Panc1 (cell line): Measurements from ENCODE around the gene NR2C2.

Source experiments
- POLR2AphosphoS5 ChIP-seq: IDR thresholded peaks from 2 replicates; pipeline ENCODE4 v1.6.1; 2012; ENCODE audit warnings: mild to moderate bottlenecking, low read depth, low read length, moderate library complexity
- TF ChIP-seq, protein P1 (sequence below): fragments of 450-650 bp; IDR thresholded peaks from 2 replicates; pipeline ENCODE4 v1.5.1; 2017; ENCODE audit warnings: mild to moderate bottlenecking
- TF ChIP-seq, protein P2 (sequence below), 2 experiments: IDR thresholded peaks; 2 replicates each; pipeline ENCODE4 v1.6.1; 2011 to 2012; ENCODE audit warnings: low read depth in 2 of 2, control low read depth in 1 of 2, low read length in 1 of 2, mild to moderate bottlenecking in 1 of 2, moderate library complexity in 1 of 2; ENCODE audit not compliant: insufficient read depth in 1 of 2

DNA sequence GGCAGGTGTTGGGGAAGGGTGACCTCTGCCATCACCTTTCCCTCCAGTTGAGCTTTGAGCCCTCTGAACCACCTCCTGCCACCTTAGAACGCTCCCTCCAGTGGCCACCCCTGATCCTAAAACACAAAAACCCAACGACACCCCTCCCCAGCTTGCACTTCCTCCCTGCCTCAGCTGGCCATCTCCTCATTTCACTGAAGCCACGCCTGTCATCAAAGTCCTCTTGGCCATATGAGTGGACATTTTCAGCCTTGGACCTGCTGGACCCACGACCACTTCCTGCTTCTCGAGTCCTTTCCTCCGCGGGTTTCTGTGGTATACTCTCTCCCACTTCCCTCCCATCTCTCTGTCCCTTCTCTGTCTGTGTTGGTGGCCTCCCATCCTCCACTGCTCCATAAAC lies 48.5 kb upstream of the NR2C2 start:
- TF ChIP-seq, protein P1, sequence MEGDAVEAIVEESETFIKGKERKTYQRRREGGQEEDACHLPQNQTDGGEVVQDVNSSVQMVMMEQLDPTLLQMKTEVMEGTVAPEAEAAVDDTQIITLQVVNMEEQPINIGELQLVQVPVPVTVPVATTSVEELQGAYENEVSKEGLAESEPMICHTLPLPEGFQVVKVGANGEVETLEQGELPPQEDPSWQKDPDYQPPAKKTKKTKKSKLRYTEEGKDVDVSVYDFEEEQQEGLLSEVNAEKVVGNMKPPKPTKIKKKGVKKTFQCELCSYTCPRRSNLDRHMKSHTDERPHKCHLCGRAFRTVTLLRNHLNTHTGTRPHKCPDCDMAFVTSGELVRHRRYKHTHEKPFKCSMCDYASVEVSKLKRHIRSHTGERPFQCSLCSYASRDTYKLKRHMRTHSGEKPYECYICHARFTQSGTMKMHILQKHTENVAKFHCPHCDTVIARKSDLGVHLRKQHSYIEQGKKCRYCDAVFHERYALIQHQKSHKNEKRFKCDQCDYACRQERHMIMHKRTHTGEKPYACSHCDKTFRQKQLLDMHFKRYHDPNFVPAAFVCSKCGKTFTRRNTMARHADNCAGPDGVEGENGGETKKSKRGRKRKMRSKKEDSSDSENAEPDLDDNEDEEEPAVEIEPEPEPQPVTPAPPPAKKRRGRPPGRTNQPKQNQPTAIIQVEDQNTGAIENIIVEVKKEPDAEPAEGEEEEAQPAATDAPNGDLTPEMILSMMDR = no peak
- TF ChIP-seq, protein P2, sequence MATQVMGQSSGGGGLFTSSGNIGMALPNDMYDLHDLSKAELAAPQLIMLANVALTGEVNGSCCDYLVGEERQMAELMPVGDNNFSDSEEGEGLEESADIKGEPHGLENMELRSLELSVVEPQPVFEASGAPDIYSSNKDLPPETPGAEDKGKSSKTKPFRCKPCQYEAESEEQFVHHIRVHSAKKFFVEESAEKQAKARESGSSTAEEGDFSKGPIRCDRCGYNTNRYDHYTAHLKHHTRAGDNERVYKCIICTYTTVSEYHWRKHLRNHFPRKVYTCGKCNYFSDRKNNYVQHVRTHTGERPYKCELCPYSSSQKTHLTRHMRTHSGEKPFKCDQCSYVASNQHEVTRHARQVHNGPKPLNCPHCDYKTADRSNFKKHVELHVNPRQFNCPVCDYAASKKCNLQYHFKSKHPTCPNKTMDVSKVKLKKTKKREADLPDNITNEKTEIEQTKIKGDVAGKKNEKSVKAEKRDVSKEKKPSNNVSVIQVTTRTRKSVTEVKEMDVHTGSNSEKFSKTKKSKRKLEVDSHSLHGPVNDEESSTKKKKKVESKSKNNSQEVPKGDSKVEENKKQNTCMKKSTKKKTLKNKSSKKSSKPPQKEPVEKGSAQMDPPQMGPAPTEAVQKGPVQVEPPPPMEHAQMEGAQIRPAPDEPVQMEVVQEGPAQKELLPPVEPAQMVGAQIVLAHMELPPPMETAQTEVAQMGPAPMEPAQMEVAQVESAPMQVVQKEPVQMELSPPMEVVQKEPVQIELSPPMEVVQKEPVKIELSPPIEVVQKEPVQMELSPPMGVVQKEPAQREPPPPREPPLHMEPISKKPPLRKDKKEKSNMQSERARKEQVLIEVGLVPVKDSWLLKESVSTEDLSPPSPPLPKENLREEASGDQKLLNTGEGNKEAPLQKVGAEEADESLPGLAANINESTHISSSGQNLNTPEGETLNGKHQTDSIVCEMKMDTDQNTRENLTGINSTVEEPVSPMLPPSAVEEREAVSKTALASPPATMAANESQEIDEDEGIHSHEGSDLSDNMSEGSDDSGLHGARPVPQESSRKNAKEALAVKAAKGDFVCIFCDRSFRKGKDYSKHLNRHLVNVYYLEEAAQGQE (IDR thresholded peaks at IDR 0.05; ENCODE audit: insufficient read depth in 1 of 2, low read depth in 2 of 2, low read length in 1 of 2) = no peak
- TF ChIP-seq POLR2AphosphoS5 = no peak
